T47D (cell line): ENCODE results near the gene DDX43.

Experiments
- DNase-seq, 2 experiments: peaks; one replicate each; pipeline versions ENCODE4 v3.0.0 to v3.0.0-alpha.2; 2011 to 2012; ENCODE audit warnings: low read depth in 1 of 2, low spot score in 1 of 2
- JUND ChIP-seq: IDR thresholded peaks from 2 replicates; pipeline ENCODE4 v1.6.1; 2012; ENCODE audit warnings: low read depth
- in situ Hi-C: cut with HindIII; loops from 2 replicates; pipeline ENCODE4 v1.10.0; 2016; ENCODE audit warnings: low sequenced_read_pairs, low pct_unique_long_range_greater_than_20kb

Gene DDX43

DNA sequence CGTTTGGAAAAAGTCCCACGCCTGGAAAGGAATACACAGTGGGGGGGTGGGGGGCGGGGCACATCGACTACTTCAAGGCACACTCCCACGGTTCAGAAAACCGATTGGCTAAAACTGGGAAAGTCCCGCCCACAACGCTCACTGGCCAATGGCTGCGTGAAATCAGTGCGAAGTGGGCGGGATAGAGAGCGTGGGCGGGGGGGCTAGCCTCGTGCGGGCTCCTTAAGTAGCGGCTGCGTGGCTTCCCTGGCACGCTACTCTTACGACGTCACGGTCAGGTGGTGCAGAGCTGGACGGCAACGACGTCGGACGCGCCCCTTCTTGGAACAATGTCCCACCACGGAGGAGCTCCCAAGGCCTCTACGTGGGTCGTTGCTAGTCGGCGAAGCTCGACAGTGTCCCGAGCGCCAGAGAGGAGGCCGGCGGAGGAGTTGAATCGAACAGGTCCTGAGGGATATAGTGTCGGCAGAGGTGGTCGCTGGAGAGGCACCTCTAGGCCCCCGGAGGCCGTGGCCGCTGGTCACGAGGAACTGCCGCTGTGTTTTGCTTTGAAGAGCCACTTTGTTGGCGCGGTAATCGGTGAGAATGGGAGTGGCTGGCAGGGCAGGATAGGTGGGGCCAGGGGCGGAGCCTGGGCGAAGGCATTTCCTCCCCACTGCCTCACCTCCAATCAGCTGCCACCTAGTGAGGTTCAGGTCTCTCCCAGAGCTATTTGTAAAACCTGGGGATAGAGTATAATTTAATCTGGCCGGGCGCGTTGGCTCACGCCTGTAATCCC is at the start of gene DDX43:
Gene DDX43 (plus strand): TSS at position 252 of the 778 bp plus-strand sequence. CDS start 78 bp downstream, at position 330.
- TF ChIP-seq JUND, result no peak
- in situ Hi-C loops, result no loop called here
- DNase-seq, result no peak

DNA sequence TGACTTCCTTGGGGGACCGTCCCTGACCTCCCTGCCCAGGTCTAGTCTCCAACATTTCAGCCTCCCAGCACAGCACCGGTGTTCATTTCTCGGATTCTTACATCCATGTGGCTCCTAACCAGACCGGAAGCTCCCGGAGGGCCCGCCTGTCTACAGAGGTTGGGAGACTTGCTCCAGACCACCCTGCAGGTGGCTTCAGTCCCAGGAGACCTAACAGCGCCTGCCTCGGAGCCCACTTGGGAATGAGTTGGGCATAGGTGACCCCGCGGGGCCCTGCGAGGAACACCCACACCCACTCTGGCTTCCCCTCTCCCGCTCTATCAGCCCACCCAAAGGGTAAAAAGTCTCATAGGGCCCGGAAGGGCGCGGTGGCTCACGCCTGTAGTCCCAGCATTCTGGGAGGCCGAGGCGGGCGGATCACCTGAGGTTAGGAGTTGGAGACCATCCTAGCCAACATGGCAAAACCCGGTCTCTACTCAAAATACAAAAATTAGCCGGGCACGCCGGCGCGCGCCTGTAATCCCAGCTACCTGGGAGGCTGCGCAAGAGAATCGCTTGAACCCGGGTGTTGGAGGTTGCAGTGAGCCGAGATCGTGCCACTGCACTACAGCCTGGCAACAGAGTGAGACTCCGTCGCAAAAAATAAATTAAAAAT is 46.0 kb upstream of the DDX43 start:
- DNase-seq, result no peak
- no peak for TF ChIP-seq JUND
- in situ Hi-C loops, result no loop called here

DNA sequence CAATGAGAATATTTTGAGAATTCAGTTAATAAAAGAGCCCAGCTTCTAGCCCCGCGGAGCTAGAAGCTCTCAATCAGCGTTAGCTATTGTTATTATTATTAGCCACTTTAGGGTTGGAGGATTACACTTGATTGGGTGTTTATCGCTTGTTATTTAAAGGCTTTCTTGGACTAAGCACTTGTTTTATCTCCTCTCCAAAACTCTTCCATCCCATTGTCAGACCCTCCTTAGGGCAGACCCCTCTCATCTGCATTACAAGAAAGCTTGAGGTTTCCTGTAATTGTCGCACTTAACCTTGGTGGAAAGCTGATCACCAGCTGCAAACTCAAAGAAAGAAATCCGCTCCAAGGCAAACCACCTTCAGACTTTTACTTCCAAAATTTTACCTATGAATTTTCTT is 45.3 kb upstream of the DDX43 start:
- no peak for DNase-seq
- in situ Hi-C loops, result no loop called here
- TF ChIP-seq JUND, result no peak

DNA sequence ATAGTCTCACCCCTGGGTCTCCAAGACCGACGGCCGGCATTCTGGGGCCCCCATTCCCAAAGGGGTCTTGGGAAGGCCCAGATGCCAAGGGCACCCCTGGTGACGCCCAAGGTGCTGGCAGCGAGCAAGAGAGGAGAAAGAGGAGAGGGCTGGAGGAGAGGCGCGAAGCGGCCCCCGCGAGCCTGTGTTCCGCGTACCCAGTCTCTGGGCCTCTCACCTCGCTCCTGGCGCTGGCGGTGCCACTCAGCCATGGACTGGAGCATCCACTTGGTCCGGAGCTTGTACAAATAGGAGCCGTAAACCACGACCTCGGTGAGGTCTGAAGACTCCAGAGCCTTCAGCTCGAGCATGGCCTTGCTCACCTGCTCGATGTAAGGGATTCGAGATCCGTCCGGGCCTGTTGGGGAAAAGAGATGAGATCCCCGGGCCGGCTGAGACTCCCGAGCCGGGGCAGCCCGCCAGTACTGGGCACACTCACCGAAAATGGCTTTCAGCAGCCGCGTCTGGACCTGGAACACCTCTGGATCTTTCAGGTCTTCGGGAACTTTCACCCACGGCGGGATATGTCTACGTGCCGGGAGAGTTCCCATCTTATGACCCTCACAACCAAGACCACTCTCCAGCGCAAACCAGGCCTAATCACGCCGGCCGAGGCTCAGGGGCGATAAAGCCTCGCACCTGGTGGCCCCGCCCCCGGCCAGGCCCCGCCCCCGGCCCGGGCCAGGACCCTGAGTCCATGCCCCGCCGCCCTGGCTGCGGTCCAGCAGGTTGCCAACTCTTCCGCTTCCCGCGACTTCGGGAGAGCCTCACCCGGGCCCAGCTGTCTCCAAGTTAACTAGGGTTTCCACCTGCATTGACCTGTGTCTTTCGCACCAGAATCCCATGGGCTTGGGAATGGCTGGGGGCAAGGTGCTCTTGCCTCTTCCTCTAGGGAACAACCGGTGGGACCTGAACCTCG is 40.7 kb upstream of the DDX43 start, which contains the start of gene DPPA5:
Gene DPPA5 (minus strand): TSS at position 641 of the 958 bp plus-strand sequence. CDS start 51 bp downstream, at position 590.
- in situ Hi-C loops, result no loop called here
- TF ChIP-seq JUND, result no peak
- DNase-seq, result no peak

DNA sequence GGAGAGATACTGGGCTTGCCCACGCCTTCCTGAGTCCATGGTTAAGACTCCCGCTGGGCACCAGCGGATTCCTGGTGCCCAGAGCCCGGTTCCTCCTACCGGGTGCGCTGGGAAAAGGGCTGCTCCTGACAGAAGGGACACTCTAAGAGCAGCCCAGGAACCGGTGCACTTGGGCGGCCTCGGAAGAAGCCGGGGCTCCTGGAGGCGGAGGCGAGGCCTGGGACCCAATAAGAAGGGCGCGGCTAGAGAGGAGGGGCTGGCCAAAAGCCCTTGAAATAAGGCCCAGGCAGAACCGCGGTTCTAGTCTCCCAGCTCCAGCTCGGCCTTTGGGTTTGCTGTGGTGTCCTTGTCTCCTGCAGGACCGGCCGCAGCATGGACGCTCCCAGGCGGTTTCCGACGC is 32.3 kb upstream of the DDX43 start, which contains the start of gene KHDC3L:
Gene KHDC3L (plus strand): TSS at position 301 of the 400 bp plus-strand sequence. CDS start 72 bp downstream, at position 373.
- no peak for TF ChIP-seq JUND
- in situ Hi-C loops, result no loop called here
- DNase-seq, result no peak

DNA sequence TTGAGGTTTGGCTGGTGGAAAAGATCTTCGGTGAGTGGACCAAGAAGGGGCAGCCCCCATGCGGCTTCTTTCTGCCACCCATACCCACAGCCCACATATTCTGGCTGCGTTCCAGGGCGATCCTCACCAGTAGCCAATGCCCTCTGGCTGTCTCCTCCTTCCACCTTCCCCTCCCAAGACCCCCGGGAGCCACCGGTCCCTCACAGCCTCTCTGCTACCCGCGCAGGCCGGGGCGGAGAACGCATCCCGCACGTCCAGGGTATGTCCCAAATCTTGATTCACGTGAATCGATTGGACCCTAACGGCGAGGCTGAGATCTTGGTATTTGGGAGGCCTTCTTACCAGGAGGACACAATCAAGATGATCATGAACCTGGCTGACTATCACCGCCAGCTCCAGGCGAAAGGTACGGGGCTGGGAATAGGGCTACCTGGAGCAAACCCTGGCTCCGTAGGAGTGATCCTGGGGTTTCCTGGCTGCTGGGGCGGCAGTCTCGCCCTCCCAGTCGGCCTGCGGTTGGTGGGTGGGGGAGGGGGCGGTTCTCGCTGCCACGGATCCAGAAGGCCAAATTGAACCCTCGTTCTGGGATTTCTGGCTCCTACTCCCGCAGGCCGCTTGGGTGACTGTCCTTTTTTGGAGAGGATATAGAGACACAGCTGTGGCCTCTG is 31.6 kb upstream of the DDX43 start:
- in situ Hi-C loops, result no loop called here
- no peak for DNase-seq
- no peak for TF ChIP-seq JUND

DNA sequence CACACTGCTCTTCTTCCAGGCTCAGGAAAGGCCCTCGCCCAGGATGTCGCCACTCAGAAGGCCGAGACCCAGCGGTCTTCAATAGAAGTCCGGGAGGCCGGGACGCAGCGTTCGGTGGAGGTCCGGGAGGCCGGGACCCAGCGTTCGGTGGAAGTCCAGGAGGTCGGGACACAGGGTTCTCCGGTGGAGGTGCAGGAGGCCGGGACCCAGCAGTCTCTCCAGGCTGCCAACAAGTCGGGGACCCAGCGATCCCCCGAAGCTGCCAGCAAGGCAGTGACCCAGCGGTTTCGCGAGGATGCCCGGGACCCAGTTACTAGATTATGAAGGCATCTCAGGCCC is 31.1 kb upstream of the DDX43 start:
- no peak for TF ChIP-seq JUND
- in situ Hi-C loops, result no loop called here
- DNase-seq, result no peak

DNA sequence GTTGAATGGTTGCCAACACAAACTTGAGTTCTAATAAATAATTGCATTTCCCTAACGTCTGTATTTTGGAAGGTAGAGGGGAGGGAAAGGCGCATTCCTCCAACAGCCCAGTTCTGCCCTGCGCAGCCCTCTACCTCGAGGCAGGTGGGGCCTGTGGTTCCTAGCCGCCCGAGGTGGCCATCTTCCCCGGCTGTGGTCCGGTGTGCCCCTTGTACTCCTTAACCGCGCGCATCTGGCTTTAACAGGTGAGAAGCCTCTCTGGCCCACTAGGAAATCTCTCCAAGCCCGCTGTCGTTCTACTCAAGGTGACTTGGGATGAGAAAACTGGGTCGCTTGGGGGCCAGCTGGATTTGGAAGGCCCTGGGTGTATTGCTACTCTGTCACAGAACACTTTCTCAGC is 30.5 kb upstream of the DDX43 start:
- in situ Hi-C loops, result no loop called here
- no peak for DNase-seq
- no peak for TF ChIP-seq JUND

DNA sequence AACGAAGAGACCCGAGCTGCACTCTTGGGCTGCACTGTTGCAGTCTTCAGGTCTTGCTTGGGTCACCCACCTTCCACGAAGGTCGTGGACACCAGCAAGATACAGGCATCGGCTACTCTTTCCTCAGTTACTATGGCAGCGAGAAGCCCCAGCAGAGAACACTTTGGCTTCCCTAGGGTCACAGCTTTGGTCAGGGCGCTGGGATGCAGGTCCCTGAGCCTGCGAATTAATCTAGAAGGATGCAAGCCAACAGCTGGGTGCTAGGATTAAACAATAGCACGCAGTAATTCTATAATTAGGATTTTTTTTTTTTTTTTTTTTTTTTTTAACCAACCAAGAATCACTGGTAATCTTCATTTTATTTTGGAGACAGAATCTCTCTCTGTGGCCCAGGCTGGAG is 30.1 kb upstream of the DDX43 start:
- TF ChIP-seq JUND, result no peak
- in situ Hi-C loops, result no loop called here
- no peak for DNase-seq

DNA sequence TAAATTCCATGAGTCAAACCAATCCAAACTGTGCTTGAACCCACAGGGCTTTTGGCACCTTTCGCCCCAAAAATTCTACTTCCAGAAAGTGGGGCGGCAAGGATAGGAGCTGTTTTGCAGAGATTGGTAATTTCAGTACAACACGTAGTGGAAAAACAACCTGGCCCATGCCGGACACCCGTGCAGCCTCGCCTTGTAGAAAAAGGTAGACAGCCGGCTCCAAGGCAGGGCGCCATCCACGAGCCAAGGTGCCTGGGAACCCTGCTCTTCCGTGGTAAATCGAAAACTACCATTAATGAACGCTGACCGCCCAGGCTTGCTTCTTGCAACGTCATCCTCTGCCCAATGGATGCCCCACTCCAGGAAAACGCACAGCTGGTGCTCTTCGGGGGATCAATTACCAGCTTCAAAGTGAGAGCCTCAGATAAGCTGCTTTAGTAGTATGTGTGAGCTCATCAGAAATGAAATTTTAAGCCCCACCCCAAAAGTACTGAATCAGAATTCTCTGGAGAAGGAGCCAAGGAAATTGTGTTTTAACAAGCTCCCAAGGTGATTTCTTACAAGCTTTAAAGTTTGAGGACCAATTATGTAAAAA is 26.8 kb upstream of the DDX43 start:
- in situ Hi-C loops, result no loop called here
- DNase-seq, result no peak
- no peak for TF ChIP-seq JUND

DNA sequence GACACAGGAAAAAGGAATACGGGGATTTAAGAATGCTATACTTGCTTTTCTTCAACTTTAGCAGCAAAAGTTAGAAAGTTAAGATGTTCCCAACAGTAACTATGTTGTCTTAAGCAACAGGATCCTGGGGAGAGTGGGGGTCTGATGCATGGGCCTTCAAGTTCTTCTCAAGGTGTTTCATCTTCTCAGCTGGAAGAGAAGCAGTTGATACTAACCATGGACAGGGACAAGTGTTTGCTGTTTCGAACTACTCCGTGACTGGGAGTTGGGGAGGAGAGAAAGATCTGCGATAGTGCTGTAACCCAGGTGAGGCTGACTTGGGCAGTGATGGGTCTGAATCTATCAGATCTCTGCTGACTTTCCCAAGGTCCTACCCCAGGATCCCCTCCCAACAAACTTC is 26.0 kb upstream of the DDX43 start:
- TF ChIP-seq JUND, result no peak
- in situ Hi-C loops, result no loop called here
- DNase-seq, result no peak

DNA sequence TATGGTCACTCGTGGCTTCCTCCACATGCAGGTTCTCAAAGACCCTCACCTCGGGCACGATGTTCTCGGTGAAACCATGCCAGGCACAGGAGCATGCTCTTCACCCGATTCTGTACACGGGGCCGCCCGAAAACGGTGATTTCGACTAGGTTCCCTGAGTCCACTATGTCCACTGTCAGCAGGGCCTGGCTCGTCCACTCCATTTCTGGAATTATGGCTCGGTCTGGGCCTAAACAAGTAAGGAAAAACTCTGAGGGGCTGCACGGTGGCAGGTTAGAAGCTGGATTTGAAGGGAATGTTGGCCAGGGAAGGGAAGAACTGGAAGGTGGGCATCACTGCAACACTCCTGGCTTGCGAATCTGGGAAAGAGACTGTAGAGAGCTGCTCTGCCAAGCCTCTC is 25.5 kb upstream of the DDX43 start:
- TF ChIP-seq JUND, result no peak
- in situ Hi-C loops, result no loop called here
- no peak for DNase-seq
